ENCODE results near the gene G6PC2. TPM values are rescaled to one million over a fixed set of nuclear protein-coding genes. Genes with fewer than 3 reads are reported as not detected.
"Not testable (repeated sequence)": the region's sequence is repeated elsewhere in the genome, so short reads cannot be mapped to it uniquely, and the experiment has no call there.

G6PC2 gene
- total RNA-seq, 3 donors from 2014 or later, result not detected

DNA sequence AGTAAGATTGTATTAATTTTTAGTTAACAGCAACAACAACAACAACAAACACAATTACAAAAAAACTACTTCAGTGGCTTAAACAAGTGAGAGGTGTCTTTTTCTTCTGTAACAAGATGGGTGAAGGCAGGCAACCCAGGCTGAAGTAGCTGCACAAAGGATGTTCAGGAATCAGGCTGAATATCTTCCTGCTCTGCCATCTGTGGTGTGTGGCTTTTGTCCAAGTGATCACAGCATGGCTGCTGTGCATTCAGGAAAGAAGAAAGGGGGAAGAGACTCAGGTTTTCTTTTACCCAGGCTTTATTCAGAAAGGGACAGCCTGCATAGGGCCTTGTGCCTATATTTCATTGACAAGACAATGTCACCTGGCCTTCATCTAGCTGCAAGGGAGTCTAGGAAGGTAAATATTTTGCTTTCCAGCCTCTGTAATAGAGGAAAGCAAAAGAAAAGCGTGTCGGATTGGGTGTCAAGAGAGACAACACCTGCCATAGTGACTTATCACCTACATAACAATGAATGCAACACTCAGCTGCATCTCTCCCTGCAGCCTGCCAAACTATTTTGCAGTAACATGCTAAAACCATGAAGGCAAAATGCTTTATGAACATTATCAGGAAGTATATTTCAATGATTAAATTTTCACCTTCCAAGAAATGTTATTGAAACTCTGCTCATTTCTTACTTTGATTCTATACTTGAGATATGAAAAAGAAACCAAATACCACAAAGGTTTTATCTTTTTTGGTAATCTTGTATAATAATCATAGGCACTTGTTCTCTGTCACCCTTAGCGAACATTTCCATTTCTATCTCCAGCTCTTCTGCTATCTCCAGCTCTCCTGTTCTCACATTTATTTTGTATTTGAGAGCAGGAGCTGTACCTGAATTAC lies 14.6 kb downstream of the G6PC2 start:
- H3K4me1 Mint-ChIP-seq (ENCODE audit: low read depth), result peaks cover 8% of the 10 kb centered on the region
- ATAC-seq (peak; percentile 50 to 67), DNase-seq (no peak)
- no peaks in the 10 kb centered on the region for H3K9me3 Mint-ChIP-seq
- H3K27me3 Mint-ChIP-seq (ENCODE audit: low read depth), result peaks cover 21% of the 10 kb centered on the region
- no peaks in the 10 kb centered on the region for H3K36me3 Mint-ChIP-seq (ENCODE audit: insufficient read depth)
- H3K4me3 Mint-ChIP-seq, result no peak overlapping the region

DNA sequence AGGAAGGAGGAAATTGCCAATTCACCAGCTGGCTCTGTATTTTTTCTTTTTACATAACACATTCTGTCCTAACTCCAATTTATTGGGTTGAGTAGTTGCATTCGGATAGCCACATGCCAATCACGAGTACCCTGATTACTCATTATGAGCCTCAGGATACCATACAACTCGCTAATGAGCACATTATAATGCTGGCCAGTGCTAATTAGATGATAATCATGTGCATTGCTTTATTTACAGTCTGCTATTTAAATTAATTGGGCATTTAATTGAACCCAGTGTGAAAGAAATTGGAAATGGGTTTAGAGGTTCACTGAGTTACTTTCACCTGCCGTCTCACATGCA lies 15.2 kb downstream of the G6PC2 start:
- no peak overlapping the region for H3K4me3 Mint-ChIP-seq
- peaks cover 22% of the 10 kb centered on the region for H3K27me3 Mint-ChIP-seq (ENCODE audit: low read depth)
- no peaks in the 10 kb centered on the region for H3K9me3 Mint-ChIP-seq
- peaks cover 8% of the 10 kb centered on the region for H3K4me1 Mint-ChIP-seq (ENCODE audit: low read depth)
- ATAC-seq, result peak in 1 of 2 donors; percentile 27
- DNase-seq, result no peak
- no peaks in the 10 kb centered on the region for H3K36me3 Mint-ChIP-seq (ENCODE audit: insufficient read depth)

- Mint-ChIP-seq H3K9me3 (no peaks in the 10 kb centered on the region), H3K4me3 (no peak overlapping the region), H3K4me1 (ENCODE audit: low read depth) (peaks cover 3% of the 10 kb centered on the region), H3K36me3 (ENCODE audit: insufficient read depth) (no peaks in the 10 kb centered on the region), H3K27me3 (ENCODE audit: low read depth) (peaks cover 28% of the 10 kb centered on the region)
- ATAC-seq (no peak), DNase-seq (no peak)
These were observed 19.5 kb downstream of the G6PC2 start for GRCh38 chr2:168920504-168921157.

GRCh38 chr2:168926621-168927386 lies 25.7 kb downstream of the G6PC2 start:
- H3K4me1 Mint-ChIP-seq (ENCODE audit: low read depth), result no peaks in the 10 kb centered on the region
- no peaks in the 10 kb centered on the region for H3K9me3 Mint-ChIP-seq
- ATAC-seq (no peak), DNase-seq (no peak)
- peaks cover 39% of the 10 kb centered on the region for H3K27me3 Mint-ChIP-seq (ENCODE audit: low read depth)
- H3K36me3 Mint-ChIP-seq (ENCODE audit: insufficient read depth), result no peaks in the 10 kb centered on the region
- no peak overlapping the region for H3K4me3 Mint-ChIP-seq

DNA sequence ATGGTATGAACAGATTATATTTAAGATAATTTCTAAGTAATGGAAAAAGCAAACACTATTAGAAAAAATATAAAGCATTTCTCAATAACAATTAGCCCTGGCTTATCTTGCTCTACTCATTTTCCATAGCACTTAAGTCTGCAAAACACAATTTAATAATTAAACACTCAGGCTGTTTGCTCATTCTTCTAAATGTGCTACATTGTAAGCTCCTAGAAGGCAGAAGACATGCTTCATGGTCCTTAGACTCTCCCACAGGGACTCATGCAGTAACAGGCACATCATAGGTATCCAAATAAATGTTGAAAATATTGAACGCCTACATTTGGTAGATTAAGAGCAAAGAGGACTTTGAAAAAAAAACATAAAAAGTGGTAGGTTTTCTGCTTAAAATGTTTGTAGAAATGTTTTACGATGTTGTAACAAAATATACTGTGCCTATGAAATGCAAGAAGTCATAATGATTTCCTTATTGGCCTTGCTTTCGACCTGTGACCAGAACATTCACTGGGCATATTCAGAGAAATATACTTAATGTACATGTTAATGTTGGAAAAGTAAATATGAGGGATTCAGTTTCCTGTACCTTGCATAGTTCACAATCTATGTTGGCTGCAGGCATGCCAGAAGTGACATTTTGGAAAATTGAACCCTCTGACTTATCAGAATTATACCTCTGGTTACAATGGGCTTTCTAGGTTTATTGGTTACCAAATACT lies 27.2 kb downstream of the G6PC2 start:
- H3K36me3 Mint-ChIP-seq (ENCODE audit: insufficient read depth), result no peaks in the 10 kb centered on the region
- ATAC-seq (no peak), DNase-seq (no peak)
- H3K9me3 Mint-ChIP-seq, result no peaks in the 10 kb centered on the region
- no peak overlapping the region for H3K4me3 Mint-ChIP-seq
- H3K27me3 Mint-ChIP-seq (ENCODE audit: low read depth), result peaks cover 37% of the 10 kb centered on the region
- no peaks in the 10 kb centered on the region for H3K4me1 Mint-ChIP-seq (ENCODE audit: low read depth)

DNA sequence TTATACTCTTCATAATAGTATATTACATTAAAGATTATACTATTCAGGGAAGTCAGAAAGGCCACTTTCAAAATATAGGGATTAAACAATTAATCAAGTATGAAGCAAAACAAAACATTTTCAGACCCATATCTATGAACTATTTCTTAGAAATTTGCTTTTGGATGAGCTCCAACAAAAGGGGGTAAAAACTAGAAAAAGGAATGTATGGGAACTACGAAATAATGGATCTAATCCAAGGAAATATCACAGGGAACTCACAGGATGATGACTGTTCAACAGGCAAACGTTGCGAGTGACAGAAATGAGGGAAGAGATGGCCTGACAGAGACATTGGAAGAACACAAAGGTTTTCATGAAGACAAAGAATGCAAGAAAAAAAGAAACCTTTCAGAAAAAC lies 27.9 kb downstream of the G6PC2 start:
- Mint-ChIP-seq H3K27me3 (ENCODE audit: low read depth) (peaks cover 32% of the 10 kb centered on the region), H3K4me1 (ENCODE audit: low read depth) (no peaks in the 10 kb centered on the region), H3K4me3 (no peak overlapping the region), H3K36me3 (ENCODE audit: insufficient read depth) (no peaks in the 10 kb centered on the region), H3K9me3 (no peaks in the 10 kb centered on the region)
- ATAC-seq (no peak), DNase-seq (no peak)

GRCh38 chr2:168930242-168930641 lies 29.2 kb downstream of the G6PC2 start:
- ATAC-seq (no peak), DNase-seq (no peak)
- Mint-ChIP-seq H3K4me1 (ENCODE audit: low read depth) (no peaks in the 10 kb centered on the region), H3K9me3 (no peaks in the 10 kb centered on the region), H3K27me3 (ENCODE audit: low read depth) (peaks cover 25% of the 10 kb centered on the region), H3K36me3 (ENCODE audit: insufficient read depth) (no peaks in the 10 kb centered on the region), H3K4me3 (no peak overlapping the region)

DNA sequence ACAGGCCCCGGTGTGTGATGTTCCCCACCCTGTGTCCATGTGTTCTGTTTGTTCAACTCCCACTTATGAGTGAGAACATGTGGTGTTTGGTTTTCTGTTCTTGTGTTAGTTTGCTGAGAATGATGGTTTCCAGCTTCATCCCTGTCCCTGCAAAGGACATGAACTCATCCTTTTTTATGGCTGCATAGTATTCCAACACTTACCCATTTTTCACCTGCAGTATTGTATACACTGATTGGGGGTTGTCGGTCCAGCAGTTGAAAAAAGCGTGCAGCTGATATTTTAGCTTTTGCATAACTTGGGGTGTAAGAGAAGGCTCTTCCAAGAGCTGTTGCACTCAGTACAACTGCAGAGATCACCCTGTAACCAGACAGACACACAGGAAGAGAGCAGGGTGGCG lies 31.1 kb downstream of the G6PC2 start:
- not testable (repeated sequence) for H3K4me3 Mint-ChIP-seq; DNase-seq; H3K36me3 Mint-ChIP-seq (ENCODE audit: insufficient read depth); ATAC-seq; H3K4me1 Mint-ChIP-seq (ENCODE audit: low read depth); H3K9me3 Mint-ChIP-seq
- H3K27me3 Mint-ChIP-seq (ENCODE audit: low read depth), result peaks cover 19% of the 10 kb centered on the region

DNA sequence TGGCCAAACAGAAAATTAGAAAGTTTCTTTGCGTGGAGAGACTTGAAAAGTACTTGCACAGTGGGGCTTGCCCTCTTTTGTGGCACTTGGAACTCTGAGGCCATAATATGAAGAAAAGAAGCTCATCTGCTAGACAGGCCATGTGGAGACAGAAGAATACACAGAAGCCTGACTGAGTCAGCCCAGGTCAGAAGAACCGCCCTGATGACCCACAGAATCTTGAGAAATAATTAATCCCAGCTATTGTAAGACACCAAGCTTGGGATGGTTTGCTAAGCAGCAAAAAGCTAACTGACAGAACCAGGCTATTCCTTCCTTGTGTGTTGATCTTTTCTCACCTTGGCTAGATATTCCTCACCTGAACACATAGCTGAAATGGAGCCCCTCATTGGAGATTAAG lies 33.7 kb downstream of the G6PC2 start:
- ATAC-seq (no peak), DNase-seq (no peak)
- no peaks in the 10 kb centered on the region for H3K4me1 Mint-ChIP-seq (ENCODE audit: low read depth)
- no peaks in the 10 kb centered on the region for H3K36me3 Mint-ChIP-seq (ENCODE audit: insufficient read depth)
- H3K27me3 Mint-ChIP-seq (ENCODE audit: low read depth), result peaks cover 12% of the 10 kb centered on the region
- H3K9me3 Mint-ChIP-seq, result no peaks in the 10 kb centered on the region
- no peak overlapping the region for H3K4me3 Mint-ChIP-seq

GRCh38 chr2:168935810-168936581 lies 34.9 kb downstream of the G6PC2 start:
- Mint-ChIP-seq H3K27me3 (ENCODE audit: low read depth) (peaks cover 8% of the 10 kb centered on the region), H3K9me3 (no peaks in the 10 kb centered on the region), H3K4me1 (ENCODE audit: low read depth) (no peaks in the 10 kb centered on the region), H3K36me3 (ENCODE audit: insufficient read depth) (no peaks in the 10 kb centered on the region), H3K4me3 (no peak overlapping the region)
- ATAC-seq (no peak), DNase-seq (no peak)

DNA sequence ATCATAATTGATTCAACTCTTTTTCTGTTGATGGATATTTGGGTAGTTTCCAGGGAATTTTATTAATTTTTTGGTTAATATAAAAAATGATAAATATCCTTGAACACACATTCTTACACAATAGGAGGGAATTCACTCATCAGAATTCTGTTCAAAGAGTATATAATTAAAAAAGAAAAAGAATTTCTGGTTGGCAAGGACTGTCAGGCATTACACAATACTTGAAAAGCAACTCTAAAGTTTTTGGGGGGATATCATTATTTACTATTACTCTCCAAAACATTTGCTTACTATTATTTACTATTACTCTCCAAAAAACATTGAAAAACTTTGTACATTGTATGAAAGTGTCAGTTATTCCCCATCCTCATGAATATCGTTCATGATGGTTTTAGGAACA lies 38.0 kb downstream of the G6PC2 start:
- Mint-ChIP-seq H3K9me3 (no peaks in the 10 kb centered on the region), H3K4me1 (ENCODE audit: low read depth) (no peaks in the 10 kb centered on the region), H3K4me3 (no peak overlapping the region), H3K27me3 (ENCODE audit: low read depth) (peaks cover 3% of the 10 kb centered on the region), H3K36me3 (ENCODE audit: insufficient read depth) (no peaks in the 10 kb centered on the region)
- ATAC-seq, result no peak
- DNase-seq, result no peak

- peak in 1 of 2 donors; percentile 18 for ATAC-seq
- Mint-ChIP-seq H3K27me3 (ENCODE audit: low read depth) (peaks cover 4% of the 10 kb centered on the region), H3K9me3 (no peaks in the 10 kb centered on the region), H3K4me3 (no peak overlapping the region), H3K36me3 (ENCODE audit: insufficient read depth) (no peaks in the 10 kb centered on the region), H3K4me1 (ENCODE audit: low read depth) (no peaks in the 10 kb centered on the region)
- no peak for DNase-seq
These were observed 38.8 kb downstream of the G6PC2 start for GRCh38 chr2:168939918-168940317.

DNA sequence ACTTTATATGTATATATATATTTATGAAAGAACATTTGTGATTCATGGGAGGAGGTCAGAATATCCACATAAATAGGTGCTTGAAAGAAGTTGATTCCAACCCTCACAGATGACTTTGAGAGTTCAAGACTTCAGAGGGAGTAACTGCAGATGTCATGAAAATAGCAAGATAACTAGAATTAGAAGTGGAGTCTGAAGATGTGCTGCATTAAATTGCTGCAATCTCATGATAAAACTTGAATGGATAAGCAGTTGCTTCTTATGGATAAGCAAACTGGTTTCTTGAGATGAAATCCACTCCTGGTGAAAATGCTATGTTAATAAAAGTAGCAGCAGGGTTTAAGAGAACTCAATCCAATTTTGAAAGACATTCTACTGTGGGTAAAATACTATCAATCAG lies 40.2 kb downstream of the G6PC2 start:
- Mint-ChIP-seq H3K27me3 (ENCODE audit: low read depth) (peaks cover 4% of the 10 kb centered on the region), H3K36me3 (ENCODE audit: insufficient read depth) (no peaks in the 10 kb centered on the region), H3K4me1 (ENCODE audit: low read depth) (no peaks in the 10 kb centered on the region), H3K9me3 (no peaks in the 10 kb centered on the region), H3K4me3 (no peak overlapping the region)
- no peak for DNase-seq
- ATAC-seq, result no peak

Measured in activated T-cell treated with anti-CD3 and anti-CD28 coated beads, Interleukin-2, amount 50 U/mL, for 4 hours (primary cell).